Neural progenitor cell (in vitro differentiated cells): ENCODE measurements around the gene TPM3.

ENCODE experiments used
- EZH2 ChIP-seq: fragments of 200-600 bp; sonication (generic); IDR thresholded peaks from 2 replicates; pipeline ENCODE4 v1.6.1; 2017; ENCODE audit warnings: antibody characterized with exemption, mild to moderate bottlenecking, moderate library complexity
- EZH2phosphoT487 ChIP-seq: fragments of 200-600 bp; sonication (generic); IDR thresholded peaks from 2 replicates; pipeline ENCODE4 v1.6.1; 2017; ENCODE audit warnings: antibody characterized with exemption
- TF ChIP-seq, protein P1 (sequence below): fragments of 200-600 bp; sonication (generic); IDR thresholded peaks from 2 replicates; pipeline ENCODE4 v1.5.1; 2017; ENCODE audit warnings: antibody characterized with exemption, mild to moderate bottlenecking

DNA sequence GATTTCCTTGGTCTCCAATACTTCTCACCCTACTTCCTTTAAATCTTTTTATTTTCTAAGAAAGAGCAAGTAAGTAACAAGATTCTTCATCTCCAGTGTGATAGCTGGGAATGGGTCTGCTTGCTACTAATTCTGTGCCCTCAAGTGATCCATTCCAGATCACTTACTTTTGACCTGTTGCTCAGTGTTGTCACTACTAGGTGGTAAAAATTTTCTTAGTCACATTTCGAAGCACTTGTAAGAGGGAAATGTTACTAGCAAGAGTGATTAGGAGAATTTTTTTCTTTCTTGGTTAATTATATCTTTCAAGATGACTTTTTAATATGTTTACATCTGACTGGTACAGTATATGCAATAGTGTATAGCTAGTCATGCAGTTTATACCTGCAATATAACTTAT, 31.0 kb upstream of the TPM3 start:
- no peak for TF ChIP-seq EZH2
- TF ChIP-seq, protein P1, sequence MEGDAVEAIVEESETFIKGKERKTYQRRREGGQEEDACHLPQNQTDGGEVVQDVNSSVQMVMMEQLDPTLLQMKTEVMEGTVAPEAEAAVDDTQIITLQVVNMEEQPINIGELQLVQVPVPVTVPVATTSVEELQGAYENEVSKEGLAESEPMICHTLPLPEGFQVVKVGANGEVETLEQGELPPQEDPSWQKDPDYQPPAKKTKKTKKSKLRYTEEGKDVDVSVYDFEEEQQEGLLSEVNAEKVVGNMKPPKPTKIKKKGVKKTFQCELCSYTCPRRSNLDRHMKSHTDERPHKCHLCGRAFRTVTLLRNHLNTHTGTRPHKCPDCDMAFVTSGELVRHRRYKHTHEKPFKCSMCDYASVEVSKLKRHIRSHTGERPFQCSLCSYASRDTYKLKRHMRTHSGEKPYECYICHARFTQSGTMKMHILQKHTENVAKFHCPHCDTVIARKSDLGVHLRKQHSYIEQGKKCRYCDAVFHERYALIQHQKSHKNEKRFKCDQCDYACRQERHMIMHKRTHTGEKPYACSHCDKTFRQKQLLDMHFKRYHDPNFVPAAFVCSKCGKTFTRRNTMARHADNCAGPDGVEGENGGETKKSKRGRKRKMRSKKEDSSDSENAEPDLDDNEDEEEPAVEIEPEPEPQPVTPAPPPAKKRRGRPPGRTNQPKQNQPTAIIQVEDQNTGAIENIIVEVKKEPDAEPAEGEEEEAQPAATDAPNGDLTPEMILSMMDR = no peak
- no peak for TF ChIP-seq EZH2phosphoT487
